GM12875 (cell line): Measurements from ENCODE around the gene ADD1.

ENCODE experiments used
- H3K4me3 ChIP-seq: one replicate; pipeline ENCODE4 v1.5.1; 2011; ENCODE audit warnings: low read depth, low read length, control low read depth
- TF ChIP-seq, protein P1 (sequence below): IDR thresholded peaks from 2 replicates; pipeline ENCODE4 v1.5.1; 2011; ENCODE audit warnings: low read depth, mild to moderate bottlenecking, control low read depth, inconsistent platforms, low read length, moderate library complexity, borderline replicate concordance; ENCODE audit not compliant: insufficient read depth

The ADD1 gene

DNA sequence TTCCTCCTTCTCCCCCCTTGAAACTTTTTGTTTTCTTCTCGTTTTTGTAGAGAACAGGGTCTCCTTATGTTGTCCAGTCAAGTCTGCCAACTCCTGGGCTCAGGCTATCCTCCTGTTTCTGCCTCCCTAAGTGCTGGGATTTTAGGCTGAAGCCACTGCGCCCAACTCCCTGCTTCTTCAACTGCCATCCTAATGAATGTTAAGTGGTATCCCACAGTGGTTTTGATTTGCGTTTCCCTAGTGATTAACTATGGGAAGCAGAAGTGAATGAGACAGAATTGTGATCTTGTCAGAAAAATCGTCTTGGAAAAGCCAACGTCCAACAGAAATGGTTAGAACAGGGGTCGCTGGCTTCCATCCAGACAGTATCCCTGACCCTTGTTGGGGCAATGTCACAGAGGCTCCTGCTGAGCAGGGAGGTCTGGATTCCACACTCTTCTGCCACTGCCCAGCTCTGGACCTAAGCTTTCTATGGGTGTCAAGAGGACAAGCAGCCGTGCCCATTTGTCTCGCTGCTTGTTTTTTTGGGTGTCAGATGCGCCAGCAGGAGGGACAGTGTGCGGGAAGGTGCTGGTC is 869 bp upstream of the ADD1 start:
- H3K4me3 ChIP-seq: peak overlapping the region; percentile 91
- TF ChIP-seq, protein P1, sequence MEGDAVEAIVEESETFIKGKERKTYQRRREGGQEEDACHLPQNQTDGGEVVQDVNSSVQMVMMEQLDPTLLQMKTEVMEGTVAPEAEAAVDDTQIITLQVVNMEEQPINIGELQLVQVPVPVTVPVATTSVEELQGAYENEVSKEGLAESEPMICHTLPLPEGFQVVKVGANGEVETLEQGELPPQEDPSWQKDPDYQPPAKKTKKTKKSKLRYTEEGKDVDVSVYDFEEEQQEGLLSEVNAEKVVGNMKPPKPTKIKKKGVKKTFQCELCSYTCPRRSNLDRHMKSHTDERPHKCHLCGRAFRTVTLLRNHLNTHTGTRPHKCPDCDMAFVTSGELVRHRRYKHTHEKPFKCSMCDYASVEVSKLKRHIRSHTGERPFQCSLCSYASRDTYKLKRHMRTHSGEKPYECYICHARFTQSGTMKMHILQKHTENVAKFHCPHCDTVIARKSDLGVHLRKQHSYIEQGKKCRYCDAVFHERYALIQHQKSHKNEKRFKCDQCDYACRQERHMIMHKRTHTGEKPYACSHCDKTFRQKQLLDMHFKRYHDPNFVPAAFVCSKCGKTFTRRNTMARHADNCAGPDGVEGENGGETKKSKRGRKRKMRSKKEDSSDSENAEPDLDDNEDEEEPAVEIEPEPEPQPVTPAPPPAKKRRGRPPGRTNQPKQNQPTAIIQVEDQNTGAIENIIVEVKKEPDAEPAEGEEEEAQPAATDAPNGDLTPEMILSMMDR: no peak

- TF ChIP-seq, protein P1: no peak
- H3K4me3 ChIP-seq: peak overlapping the region; percentile 82
Measured at GRCh38 chr4:2843941-2844584, 419 bp downstream of the ADD1 start.

- no peak overlapping the region for H3K4me3 ChIP-seq
- TF ChIP-seq, protein P1: no peak
Measured at GRCh38 chr4:2846172-2846571, 2.5 kb downstream of the ADD1 start.

DNA sequence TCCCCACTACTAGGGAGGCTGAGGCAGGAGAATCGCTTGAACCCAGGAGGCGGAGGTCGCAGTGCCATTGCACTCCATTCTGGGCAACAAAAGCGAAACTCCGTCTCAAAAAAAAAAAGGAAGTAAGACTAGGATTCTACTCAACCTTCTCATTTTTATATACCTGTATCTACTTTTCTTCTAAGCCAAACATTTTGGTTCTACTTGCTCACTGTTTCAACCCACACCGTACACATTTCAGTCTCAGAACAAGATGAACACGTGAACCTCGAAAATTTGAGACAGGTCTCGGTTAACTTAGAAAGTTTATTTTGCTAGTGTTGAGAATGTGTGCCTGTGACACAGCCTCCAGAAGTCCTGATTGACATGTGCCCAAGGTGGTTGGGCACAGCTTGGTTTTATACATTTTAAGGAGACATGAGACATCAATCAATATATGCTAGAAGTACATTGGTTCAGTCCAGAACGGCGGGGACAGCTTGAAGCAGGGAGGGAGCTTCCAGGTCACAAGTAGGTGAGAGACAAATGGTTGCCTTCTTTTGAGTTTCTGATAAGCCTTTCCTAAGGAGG is 3.7 kb downstream of the ADD1 start:
- TF ChIP-seq, protein P1: no peak

GRCh38 chr4:2848449-2848848 is 4.8 kb downstream of the ADD1 start:
- TF ChIP-seq, protein P1: no peak

More for the DNA sequence above, 3.7 kb downstream of the ADD1 start:
- H3K4me3 ChIP-seq: no peak overlapping the region

DNA sequence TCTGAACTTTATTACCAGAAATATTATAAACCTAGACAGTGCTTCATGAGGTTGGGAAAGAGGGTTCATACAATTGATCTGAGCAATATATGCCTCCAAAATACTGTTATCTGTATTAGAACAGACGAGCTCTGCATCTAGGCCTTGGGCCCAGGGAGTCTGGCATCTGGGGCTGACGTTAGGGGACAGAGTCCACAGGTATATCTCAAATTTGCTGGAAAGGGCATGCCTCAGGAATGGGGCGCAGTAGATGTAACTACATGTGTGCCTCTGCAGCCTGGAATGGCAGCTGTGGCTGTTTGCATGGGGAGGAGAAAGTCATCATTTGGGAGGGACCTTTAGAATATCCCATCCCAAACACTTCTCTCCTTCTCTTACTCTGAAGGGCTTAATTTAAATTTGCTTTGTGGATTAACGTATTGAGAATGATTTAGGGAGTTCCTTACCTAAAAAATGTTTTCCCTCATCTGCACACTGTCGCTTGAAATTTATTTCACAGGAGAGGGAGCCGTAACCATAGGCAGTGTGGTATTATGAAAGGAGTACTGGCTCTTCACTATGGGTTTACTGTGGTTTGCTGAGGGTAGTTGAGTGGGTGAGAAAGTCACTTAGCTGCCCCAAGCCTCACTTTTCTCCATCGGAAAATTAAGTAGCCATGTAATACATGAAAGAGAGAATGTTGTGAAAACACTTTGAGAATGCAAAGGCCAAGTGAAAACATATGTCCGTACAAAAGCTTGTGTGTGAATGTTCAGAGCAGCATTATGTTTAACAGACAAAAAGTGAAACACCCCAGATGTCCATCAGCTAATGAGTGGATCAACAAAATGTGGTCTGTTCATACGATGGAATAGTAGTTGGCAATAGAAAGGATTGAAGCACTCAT is 5.9 kb downstream of the ADD1 start:
- H3K4me3 ChIP-seq: no peak overlapping the region
- TF ChIP-seq, protein P1: no peak

More at GRCh38 chr4:2848449-2848848, 4.8 kb downstream of the ADD1 start:
- H3K4me3 ChIP-seq: no peak overlapping the region
